ENCODE data around the gene RFC5.
"Not testable (repeated sequence)": the region's sequence is repeated elsewhere in the genome, so short reads cannot be mapped to it uniquely, and the experiment has no call there.

Gene RFC5

DNA sequence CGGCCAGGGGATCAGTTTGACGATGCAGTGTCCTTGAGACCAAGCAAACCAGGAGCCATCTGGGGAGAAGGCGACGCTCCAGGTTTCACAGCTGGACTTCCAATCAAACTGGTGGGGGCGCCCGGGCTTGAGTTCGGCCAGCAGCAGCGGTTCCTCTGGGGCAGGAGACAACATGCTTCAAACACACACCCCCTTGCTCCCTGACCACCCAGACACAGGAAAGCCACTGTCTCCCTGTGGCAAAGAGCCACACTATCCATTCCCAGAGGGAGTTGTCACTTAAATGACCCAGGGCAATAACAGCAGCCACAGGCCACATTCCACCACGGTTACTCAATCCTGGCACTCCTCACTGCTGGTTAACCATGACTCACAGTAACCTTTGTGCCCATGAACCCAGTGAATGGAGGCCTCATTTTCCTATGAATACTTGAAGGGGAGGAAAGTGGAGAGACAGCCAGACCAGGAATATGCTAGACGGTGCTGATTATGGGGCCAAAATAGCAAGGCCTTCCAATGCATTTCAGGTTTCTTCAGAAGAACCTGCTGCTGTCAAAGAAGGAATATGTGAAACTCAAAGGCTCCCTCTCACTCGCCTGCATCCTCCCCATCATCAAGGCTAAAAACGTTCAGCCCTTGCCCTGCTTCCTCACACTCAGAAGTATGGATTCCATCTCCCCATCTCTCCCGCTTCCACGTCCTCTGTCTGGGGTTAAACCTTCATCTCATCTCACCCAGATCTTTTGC lies 36.0 kb downstream of the RFC5 start:
- peak; percentile 55 for DNase-seq (ENCODE audit: low spot score)

DNA sequence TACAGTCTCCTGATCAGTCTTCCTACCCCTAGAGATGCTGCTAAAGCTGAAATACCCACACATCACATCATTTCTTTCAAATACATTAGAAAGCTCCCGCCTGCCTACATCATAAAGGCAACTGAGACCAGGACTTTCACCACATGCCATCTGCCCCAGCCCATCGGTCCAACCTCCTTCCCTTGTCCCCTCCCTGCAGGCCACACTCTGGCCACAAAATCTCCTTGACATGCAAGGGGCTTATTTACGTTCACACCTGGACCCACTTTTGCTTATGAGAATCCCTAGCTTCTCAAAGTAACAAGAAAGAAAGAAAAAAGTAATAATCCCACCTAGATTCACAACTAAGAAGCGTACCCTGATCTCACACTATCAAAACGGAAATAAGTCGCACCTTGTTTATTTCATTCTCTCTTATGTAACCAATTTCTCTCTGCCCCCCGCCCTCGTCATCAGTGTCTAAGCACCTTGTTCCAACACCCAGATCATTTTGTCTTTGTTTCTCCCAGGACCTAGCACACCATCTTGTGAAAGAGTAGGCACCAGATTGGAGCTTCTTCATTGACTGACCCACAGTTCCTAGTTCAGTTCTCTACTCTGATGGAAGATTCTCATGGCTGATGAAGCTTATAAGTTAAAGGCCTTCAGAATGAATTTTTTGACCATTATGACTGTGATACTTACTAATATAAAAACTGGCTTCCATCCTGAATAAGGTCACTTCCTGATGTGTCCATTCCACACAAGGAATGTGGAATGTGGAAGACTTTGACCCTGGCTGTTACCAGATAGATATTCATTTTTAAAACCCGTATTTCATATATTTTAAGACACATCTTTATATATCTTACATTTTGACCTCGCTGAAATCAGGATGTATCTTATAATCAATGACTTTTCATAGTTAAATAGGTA lies 36.8 kb downstream of the RFC5 start:
- DNase-seq (ENCODE audit: low spot score) = no peak

DNA sequence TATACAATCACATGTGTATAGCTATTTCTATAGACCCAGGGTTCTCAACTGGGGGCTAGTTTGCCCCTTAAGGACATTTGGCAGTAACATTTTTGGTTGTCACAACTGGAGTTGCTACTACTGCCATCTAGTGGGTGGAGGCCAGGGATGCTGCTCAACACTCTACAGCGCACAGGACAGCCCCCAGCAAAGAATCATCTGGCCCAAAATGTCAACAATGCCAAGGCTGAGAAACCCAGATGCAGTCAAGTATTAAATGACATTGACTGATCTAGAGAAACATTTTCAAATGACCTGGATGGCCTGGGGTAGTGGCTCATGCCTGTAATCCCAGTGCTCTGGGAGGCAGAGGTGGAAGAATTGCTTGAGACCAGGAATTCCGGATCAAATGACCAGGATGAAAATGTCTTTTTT lies 38.6 kb downstream of the RFC5 start:
- DNase-seq (ENCODE audit: low spot score) = peak; percentile 50

DNA sequence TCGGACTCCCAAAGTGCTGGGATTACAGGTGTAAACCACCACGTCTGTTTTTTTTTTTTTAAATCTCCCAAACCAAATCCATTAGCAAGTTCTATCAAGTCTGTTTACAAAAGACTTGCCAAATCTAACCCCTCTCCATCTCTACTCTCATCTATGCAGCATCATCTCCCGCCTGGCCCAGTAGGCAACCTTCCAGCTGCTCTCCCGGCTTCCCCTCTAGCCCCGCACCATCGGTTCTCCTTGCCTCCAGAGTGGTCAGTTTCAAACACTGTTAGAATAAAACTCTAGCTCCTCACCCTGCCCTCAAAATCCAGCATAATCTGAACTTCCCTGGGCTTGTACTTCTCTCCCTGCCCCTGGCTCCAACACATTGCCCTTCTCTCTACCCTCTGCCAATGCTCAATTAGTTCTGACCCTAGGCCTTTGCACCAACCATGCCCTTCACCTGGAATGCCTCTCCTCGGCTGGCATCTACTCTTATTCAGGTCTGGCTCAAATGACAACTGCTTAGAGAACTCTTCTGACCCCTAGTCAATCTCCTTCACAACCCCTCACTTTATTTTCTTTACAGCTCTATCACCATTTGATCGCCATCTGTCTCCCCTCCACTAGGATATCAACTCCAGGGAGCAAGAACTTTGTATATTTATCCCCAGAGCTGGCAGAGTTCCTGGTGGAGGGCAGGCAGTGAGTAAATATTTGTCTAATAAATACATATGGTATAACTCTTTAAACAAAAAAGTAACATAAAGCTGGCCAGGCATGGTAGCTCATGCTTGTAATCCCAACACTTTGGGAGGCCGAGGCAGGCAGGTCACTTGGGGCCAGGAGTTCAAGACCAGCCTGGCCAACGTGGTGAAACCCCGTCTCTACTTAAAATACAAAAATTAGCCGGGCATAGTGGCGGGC lies 39.6 kb downstream of the RFC5 start:
- DNase-seq (ENCODE audit: low spot score) = no peak

DNA sequence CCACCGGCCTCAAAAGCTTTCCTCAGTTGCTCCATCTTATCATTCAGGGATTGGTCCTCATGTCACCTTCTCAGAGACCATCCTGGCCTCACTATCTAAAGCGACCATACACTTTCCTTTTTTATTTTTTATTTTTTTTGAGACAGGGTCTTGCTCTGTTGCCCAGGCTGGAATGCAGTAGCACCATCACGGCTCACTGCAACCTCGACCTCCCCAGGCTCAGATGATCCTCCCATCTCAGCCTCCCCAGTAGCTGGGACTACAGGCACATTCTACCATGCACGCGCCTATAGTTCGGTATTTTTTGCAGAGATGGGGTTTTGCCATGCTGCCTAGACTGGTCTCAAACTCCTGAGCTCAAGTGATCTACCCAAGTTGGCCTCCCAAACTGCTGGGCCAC lies 41.7 kb downstream of the RFC5 start:
- no peak for DNase-seq (ENCODE audit: low spot score)

DNA sequence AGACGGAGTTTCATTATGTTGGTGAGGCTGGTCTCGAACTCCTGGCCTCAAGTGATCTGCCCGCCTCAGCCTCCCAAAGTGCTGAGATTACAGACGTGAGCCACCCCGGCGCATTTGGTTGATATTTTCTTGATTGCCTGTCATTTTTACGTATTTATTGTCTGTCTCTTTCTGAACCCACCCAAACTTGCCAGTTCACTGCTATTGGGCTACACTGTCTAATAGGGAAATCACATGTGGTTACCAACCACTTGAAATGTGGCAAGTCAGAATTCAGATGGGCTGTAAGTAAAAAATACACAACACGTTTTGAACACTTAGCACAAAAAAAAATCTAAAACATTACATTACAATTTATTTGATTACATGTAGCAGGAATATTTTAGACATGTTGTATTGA lies 42.4 kb downstream of the RFC5 start:
- no peak for DNase-seq (ENCODE audit: low spot score)

DNA sequence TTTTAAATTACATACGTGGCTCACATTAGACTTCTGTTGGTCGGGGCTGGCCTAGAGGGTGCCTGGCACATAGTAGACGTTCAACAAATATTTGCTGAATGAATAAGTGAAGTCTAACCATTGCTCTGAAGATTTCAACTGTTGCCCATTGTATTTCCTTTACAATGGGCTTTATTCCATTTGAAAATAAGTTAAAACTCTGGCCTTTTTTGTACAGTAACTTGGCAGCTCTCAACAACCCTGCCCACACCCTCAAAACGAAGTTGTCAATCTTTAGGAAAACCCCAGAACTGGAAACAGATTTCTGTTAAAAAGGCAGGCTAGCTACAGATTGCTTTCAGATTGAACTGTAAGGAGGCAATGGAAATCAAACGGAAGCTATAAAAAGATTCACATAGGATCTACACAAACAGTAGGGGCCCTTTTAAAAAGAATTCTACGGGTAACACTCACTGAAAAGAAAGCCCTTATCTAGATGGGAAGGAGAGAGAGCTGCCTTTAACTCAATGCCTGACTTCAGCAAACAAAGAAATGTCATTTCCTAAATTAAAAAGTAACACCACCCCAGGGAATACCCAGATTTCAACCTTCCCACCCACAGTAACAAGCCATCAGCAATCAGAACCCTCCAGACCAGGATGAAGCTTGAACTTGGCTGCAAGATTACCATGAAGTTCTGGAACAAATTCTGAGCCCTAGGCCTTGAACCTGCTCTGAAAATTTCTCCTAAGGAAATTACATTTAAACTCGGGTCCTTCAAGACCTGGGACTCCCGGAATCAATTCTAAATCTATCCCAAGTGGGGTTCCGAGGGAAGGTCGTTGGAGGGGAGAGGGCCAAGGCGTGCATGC lies 43.1 kb downstream of the RFC5 start:
- no peak for DNase-seq (ENCODE audit: low spot score)

DNA sequence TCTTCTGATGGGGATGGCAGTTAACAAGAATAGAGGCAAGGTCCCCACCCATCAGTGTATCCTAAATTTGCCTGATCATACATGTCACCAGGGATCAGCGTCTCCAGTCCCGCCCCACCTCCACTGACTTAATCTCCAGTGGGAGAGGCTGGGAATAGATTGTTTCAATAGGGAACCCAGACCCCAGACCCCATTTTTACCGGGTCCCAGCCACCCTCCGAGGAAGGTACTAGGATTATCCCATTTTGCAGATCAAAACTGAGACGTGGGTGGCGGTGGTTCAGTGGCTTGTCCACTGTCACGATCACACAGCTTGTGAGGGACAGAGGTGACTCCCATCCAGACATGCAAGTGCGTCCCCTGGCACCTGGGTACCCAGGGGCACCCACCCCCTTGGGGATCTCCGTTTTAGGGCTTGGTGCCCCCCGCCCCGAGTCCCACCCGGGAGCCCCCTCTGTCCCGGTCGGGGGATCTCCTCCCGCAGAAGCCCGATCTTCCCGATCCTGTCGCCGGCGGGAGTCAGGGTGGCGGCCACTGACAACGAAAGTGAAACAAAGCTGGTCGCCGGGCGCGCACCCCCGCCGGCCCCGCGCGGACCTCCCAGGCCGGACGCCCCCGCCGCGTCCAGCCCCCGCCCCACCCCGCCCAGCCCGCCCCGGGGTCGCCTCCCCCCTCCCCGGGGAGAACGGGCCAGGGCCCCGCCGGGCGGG lies 44.0 kb downstream of the RFC5 start:
- DNase-seq (ENCODE audit: low spot score) = no peak

DNA sequence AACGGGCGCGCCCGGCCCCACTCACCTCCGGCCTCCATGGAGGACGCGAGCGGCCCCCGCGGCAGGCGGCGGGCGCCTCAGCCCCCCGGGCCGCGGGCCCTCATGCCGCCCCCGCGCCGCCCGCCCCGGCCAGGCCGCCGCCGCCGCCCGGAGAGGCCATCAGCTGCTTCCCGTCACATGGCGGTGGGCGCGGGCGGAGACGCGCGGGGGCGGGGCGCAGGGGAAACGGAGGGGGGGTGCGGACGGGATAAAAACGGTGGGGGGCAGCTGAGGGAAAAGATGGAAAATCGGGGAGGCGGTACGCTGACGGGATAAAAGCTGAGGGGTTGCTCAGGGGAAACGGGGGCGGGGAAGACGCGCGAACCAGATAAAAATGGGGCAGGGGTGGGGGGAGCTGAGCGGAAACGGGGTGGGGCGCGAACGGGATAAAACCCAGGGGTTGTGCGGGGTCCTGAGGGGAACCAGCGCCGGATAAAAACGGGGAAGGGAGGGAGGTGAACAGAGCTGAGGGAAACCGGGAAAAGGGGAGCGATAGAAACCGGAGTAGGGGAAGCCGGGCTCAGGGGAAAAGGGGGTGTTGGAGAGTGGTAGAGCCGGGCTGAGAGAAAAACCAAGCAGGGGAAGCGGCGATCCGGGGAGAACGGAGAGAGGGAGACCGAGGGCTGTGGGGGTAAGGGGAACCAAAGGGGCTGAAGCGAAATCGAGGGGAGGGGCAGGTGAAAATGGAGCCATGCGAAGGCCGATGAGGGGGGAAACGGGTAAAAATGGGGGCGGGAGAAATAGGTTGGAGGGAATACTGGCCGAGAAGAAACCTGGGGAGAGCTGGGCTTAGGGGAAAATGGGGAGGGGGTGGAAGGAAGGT lies 44.7 kb downstream of the RFC5 start, which contains the start of gene WSB2:
TSS of gene WSB2 (minus strand) at position 169 of the 862 bp plus-strand sequence. CDS start at position 38, 131 bp downstream.
- DNase-seq (ENCODE audit: low spot score) = peak; percentile 82

DNA sequence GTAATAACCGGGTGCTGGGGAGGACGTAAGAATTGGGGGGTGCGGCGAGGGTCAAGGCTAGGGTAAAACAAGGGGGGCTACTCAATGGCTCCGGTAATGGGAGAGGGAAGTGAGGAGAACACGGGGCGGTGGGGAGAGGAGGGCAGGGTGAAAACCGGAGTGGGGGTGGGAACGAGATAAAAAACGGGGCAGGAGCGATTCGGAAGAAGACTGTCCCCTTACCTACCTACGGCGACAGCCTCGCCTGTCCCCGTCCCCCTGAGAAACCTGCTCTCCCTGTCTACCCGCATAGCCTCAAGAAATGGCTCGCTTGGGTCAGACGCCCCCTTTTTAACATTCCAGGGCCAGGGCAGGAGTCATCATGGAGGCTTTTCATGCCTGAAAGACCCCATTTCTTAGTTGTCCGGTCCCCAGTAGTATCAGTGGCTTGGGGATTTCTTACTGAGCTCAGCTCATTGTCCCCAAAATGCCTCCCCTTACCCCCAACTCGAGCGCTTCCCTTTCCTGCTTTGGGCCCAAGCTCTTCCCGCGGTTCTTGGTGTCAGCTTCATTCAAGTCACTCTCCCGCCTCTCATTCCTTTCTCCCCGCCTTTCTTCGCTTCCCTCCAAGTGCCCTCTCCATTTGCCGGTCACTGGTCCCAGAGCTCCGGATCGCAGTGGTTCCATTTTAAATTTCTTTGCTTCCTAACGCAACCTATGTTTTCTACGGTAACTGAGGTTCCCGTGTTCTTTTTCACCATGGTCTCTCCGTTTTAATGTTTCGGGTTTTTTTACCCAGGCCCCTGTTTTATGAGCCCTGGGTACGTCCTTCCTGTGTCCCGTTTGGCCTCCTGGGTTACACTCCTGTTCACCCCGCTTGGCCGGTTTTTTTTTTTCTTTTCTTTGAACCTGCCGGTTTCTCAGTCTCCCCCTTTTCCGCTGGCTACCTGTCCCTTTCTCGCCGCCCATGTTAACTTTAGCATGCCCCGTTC lies 45.7 kb downstream of the RFC5 start:
- peak; percentile 60 for DNase-seq (ENCODE audit: low spot score)

DNA sequence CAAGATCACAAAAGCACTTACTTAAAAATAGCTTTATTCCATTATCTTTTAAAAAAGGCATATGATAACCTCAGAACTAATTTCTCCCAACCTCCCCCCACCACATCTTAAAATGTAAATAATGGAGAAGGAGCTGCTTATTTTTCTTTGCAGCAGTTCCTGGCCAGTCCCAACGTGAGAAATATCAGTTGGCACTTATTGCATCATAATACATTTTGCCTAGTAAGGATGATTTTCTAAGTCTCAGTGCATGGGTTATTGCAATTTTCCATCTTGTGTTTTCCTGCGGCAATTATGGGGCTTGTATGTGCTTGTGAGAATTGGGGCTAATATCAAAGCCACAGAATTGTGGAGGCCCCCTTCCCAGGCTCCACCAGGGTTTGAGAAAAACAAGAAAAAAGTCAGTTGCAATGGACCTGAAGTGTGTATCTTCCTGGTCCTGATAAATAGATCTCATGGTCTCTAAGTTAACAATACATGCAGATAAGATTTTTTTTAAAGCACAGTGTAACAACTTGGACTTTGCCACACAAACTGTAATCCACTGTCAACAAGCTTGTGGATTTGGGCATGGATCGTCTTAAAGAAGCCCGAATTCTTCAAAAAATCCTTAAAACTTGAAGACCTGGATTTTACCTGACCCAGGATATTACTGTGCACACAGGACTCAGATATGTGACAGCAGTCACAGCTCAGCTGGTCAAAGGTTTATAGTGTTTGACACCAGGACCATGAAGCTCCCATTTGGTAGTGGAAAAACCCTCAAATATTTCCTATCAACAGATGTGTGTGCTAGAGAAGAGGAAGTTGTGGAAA lies 47.3 kb downstream of the RFC5 start:
- DNase-seq (ENCODE audit: low spot score) = no peak

DNA sequence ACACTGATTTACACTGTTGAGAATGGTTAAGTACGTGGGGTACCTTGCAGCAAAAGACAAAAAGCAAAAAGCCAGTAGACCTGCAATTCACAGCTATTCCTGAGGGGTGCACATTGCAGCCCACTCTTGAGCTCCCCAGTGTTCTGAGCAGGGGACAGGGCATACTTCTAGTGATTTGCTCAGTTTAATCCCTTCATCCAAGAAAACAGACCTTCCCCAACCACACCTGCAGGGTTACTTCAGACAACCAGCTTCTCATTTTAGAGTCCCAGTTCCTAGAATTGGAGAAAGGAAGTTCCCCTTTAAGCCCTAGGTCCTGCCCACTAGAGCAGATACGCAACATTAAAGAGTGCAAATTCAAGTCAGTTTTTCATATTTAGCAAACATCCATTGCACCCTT lies 48.1 kb downstream of the RFC5 start:
- DNase-seq (ENCODE audit: low spot score) = peak; percentile 46

DNA sequence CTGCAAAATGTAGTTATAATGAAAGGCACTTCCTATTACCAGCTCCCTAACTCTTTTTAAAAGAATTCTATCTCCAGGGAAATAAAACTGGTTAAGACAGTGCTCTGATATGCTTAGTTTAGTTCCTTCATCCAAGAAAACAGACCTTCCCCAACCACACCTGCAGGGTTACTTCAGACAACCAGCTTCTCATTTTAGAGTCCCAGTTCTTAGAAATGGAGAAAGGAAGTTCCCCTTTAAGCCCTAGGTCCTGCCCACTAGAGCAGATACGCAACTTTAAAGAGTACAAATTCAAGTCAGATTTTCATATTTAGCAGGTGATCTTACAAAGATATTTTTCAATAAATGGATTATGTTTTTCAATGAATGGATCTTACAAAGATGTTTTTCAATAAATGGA lies 48.9 kb downstream of the RFC5 start:
- no peak for DNase-seq (ENCODE audit: low spot score)

DNA sequence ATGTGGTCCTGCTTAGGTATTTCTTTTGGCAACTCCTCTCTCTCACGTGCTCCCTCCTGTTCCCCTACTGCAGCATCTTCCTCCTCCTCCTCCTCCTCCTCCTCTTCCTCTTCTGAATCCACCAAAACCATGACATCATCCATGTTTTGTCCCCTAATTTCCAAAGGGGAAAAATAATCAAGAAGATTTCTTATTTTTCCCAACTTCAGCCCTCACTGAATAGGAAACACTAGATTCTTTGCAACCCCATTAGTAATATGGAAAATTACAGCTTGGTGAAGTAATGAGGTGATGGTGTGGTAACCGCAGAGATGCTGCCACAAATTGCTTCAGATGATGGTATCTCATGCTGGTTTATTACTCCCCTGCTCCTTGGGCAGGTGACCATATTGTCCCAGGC lies 51.9 kb downstream of the RFC5 start:
- no peak for DNase-seq (ENCODE audit: low spot score)

DNA sequence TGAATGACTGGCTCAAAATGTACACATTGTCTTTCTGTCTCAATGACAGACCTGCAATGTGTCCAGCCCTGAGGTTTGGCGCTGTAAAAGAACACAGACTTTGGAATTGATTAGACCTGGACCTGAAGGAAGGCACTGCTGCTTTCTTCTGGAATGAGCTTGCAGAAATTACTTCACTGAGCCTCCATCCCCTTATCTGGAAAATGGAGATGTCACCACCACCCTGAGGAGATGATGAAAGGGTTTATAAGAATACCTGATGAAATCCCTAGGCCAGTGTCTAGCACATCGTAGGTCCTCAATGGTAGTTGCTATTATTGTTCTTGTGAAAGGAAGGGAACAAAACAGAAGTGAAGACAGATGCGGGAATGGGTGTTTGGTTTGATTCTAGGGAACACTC lies 54.1 kb downstream of the RFC5 start:
- no peak for DNase-seq (ENCODE audit: low spot score)

DNA sequence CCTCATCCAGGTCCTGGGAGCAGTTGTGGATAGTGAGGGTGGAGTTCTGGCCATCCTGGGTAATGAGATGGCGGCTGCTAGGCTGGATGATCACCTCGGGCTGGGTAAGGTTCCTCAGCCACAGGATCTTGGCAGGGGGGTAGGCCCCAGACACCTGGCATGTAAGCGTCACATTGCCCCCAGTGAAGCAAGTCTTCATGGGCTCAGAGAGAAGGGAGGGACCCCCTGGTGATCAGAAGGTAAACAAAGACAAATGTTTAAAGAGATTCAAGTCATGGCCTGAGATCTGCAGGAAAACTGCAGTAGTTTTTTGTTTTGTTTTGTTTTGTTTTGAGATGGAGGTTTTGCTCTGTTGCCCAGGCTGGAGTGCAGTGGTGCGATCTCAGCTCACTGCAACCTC lies 57.3 kb downstream of the RFC5 start:
- no peak for DNase-seq (ENCODE audit: low spot score)

DNA sequence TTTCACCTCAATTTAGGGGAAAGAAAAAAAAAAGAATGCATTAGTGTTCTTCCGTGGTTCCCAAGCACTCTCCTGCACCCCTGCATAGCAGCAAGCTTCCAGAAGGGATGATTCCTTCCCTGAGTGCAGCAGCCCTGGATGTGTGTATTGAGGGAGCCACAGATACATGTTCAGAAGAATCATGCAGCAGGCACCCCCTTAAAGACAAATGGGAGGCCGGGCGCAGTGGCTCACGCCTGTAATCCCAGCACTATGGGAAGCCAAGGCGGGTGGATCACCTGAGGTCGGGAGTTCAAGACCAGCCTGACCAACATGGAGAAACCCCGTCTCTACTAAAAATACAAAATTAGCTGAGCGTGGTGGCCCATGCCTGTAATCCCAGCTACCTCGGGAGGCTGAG lies 65.0 kb downstream of the RFC5 start:
- not testable (repeated sequence) for DNase-seq (ENCODE audit: low spot score)

Measured in iPS-NIHi11 (cell line).